Vagina (tissue), 2 donors: ENCODE data around the gene PSMD4. TPM values are rescaled to one million over a fixed set of nuclear protein-coding genes. Genes with fewer than 3 reads are reported as not detected.

Source experiments
- DNase-seq, 2 donors: peaks; one replicate each; pipeline ENCODE4 v3.0.0-alpha.2; 2017; ENCODE audit errors: extremely low spot score in 2 of 2
- H3K27ac ChIP-seq: fragments of 200-600 bp; sonication (generic); one replicate; pipeline ENCODE4 v1.5.1; 2019
- H3K27me3 ChIP-seq: fragments of 200-600 bp; sonication (generic); one replicate; pipeline ENCODE4 v1.5.1; 2019
- H3K36me3 ChIP-seq, 2 donors: fragments of 200-600 bp; sonication (generic); one replicate each; pipeline ENCODE4 v1.5.1; 2017 to 2019
- H3K4me1 ChIP-seq: fragments of 200-600 bp; sonication (generic); one replicate; pipeline ENCODE4 v1.5.1; 2019
- H3K4me3 ChIP-seq, 2 donors: fragments of 200-600 bp; sonication (generic); 1 replicate in 1 of 2; 2 replicates in 1 of 2; pipeline ENCODE4 v1.5.1; 2016 to 2019
- H3K9me3 ChIP-seq: fragments of 200-600 bp; sonication (generic); one replicate; pipeline ENCODE4 v1.5.1; 2019
- POLR2A ChIP-seq, 2 donors: fragments of 450-650 bp; IDR thresholded peaks; one replicate each; pipeline ENCODE4 v1.6.1; 2017; ENCODE audit warnings: antibody characterized with exemption in 2 of 2, mild to moderate bottlenecking in 2 of 2, moderate library complexity in 2 of 2
- POLR2AphosphoS5 ChIP-seq, 2 donors: sonication (generic); formaldehyde crosslinking; IDR thresholded peaks; one replicate each; pipeline ENCODE4 v1.9.0; 2017; ENCODE audit warnings: antibody characterized with exemption in 2 of 2, mild to moderate bottlenecking in 2 of 2, low read depth in 1 of 2; ENCODE audit not compliant: insufficient read depth in 1 of 2
- intact Hi-C: fragments of 100-400 bp; cut with DNase I; formaldehyde crosslinking; loops from one replicate; pipeline ENCODE4 v1.15.1; 2023
- total RNA-seq: library from RNA; depleted of rRNA; stranded (reverse); fragments of >200 nt; gene quantifications from one replicate; pipeline ENCODE4 v1.2.3, GENCODE V29; 2016
- TF ChIP-seq, protein P1 (sequence below), 3 experiments: fragments of 450-650 bp in 2 of 3; fragments of 200-600 bp in 1 of 3; sonication (generic) in 1 of 3; IDR thresholded peaks; one replicate each; pipeline ENCODE4 v1.5.1; 2017 to 2019; ENCODE audit warnings: antibody characterized with exemption in 3 of 3, mild to moderate bottlenecking in 2 of 3, moderate library complexity in 2 of 3

Gene PSMD4
- total RNA-seq, 1 donor from 2014 or later = 118 TPM

- intact Hi-C loops = no loop called here
- Histone ChIP-seq H3K27me3 (no peaks in the 10 kb centered on the region), H3K27ac (no peak overlapping the region), H3K4me3 (no peak overlapping the region), H3K36me3 (peaks cover 8 to 85% of the 10 kb centered on the region in 2 donors), H3K9me3 (no peaks in the 10 kb centered on the region), H3K4me1 (no peaks in the 10 kb centered on the region)
- no peak for DNase-seq
- TF ChIP-seq POLR2A (IDR thresholded peaks at IDR 0.05) = no peak
- TF ChIP-seq POLR2AphosphoS5 (IDR thresholded peaks at IDR 0.05; ENCODE audit: insufficient read depth in 1 of 2, low read depth in 1 of 2) = no peak
- TF ChIP-seq, protein P1, sequence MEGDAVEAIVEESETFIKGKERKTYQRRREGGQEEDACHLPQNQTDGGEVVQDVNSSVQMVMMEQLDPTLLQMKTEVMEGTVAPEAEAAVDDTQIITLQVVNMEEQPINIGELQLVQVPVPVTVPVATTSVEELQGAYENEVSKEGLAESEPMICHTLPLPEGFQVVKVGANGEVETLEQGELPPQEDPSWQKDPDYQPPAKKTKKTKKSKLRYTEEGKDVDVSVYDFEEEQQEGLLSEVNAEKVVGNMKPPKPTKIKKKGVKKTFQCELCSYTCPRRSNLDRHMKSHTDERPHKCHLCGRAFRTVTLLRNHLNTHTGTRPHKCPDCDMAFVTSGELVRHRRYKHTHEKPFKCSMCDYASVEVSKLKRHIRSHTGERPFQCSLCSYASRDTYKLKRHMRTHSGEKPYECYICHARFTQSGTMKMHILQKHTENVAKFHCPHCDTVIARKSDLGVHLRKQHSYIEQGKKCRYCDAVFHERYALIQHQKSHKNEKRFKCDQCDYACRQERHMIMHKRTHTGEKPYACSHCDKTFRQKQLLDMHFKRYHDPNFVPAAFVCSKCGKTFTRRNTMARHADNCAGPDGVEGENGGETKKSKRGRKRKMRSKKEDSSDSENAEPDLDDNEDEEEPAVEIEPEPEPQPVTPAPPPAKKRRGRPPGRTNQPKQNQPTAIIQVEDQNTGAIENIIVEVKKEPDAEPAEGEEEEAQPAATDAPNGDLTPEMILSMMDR (IDR thresholded peaks at IDR 0.05) = no peak
These were observed 37.9 kb downstream of the PSMD4 start for GRCh38 chr1:151292207-151293030.

DNA sequence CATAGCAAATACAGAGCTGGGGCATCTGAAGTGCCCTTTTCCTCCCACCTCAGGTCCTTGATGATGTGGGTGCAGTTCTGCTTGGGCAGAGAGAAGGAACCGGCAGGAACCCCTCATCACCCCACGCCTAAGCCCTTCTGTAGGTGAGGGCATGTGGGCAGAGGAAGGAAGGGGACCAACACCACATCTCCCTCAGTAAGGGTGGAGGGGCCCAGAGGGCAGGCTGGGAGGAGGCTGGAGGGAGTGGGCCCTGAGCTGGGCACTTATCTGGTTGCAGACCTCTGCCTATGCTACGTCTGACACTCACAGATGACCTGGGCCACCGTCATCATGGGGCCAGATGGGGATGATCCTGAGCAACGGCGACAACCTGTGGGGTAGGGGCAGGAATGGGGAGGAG, 38.6 kb downstream of the PSMD4 start:
- TF ChIP-seq POLR2A (IDR thresholded peaks at IDR 0.05) = no peak
- no peak for TF ChIP-seq POLR2AphosphoS5 (IDR thresholded peaks at IDR 0.05; ENCODE audit: insufficient read depth in 1 of 2, low read depth in 1 of 2)
- TF ChIP-seq, protein P1 (IDR thresholded peaks at IDR 0.05) = no peak
- Histone ChIP-seq H3K4me1 (no peaks in the 10 kb centered on the region), H3K9me3 (no peaks in the 10 kb centered on the region), H3K4me3 (no peak overlapping the region), H3K27ac (no peak overlapping the region), H3K36me3 (peaks cover 14 to 85% of the 10 kb centered on the region in 2 donors), H3K27me3 (no peaks in the 10 kb centered on the region)
- no peak for DNase-seq
- intact Hi-C loops = no loop called here

DNA sequence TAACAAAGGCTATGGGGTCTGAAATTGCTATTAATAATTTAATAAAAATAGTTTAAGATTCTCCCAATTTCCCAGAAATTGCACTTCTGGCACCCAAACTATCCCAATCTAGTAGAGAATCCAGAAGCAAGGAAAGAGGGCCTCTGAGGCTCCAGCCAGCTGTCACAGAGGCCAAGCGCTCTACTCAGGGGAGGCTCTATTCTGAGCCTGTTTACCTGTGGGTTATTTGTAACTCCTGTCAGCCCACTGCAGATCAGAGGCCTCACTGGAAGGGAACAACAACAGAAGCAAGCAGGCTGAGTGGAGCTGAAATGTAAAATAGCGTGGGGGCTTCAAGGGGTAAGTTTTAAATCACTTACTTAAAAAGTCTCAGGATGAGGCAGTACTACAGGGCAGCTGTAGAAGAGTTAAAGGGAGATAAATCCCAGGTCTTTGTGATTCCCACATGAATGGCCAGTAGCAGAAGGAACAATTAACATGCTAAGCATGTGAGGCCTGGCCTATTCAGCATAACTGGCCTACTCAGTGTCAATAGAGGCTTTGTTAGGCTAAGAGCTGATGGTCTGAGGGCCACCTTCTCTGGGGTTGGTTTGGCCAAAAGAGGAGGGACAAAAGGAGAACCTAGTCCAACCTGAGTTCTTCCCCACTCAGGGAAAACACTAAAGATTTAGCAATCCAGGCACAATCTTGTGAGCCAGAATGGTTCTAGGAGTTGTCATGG, 40.4 kb downstream of the PSMD4 start:
- DNase-seq = no peak
- Histone ChIP-seq H3K27me3 (no peaks in the 10 kb centered on the region), H3K9me3 (no peaks in the 10 kb centered on the region), H3K36me3 (peaks cover 14 to 92% of the 10 kb centered on the region in 2 donors), H3K27ac (no peak overlapping the region), H3K4me3 (no peak overlapping the region), H3K4me1 (no peaks in the 10 kb centered on the region)
- TF ChIP-seq POLR2A (IDR thresholded peaks at IDR 0.05) (no peak), POLR2AphosphoS5 (IDR thresholded peaks at IDR 0.05; ENCODE audit: insufficient read depth in 1 of 2, low read depth in 1 of 2) (no peak)
- TF ChIP-seq, protein P1 (IDR thresholded peaks at IDR 0.05) = no peak
- intact Hi-C loops = no loop called here

DNA sequence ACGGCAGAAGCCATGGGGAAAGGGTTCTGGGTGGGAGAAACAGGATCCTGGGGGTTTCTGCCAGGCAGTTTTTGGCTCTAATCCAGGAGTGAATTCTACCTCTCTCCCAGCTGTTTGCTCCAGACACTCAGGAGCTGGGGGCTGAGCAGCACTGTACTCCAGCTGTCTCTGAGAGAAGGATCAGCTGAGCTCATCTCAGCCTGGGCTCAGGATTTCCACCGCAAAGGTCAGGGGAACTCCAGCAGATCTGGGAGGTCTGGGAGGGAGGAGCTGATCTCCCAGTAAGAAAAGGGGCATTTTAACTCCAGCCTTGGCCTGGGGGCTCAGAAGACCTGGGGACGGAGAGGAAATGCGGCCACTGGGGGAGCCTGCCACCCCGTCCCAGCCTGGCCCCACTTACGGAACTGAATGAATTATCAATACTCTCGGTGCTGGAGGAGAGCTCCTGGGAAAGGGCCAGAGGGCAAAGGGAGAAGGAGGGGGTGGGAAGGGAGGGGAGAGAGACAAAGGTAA, 55.3 kb downstream of the PSMD4 start:
- TF ChIP-seq, protein P1 (IDR thresholded peaks at IDR 0.05) = no peak
- TF ChIP-seq POLR2A (IDR thresholded peaks at IDR 0.05) (no peak), POLR2AphosphoS5 (IDR thresholded peaks at IDR 0.05; ENCODE audit: insufficient read depth in 1 of 2, low read depth in 1 of 2) (no peak)
- no peaks in the 10 kb centered on the region for H3K27me3 ChIP-seq
- H3K9me3 ChIP-seq = no peaks in the 10 kb centered on the region
- H3K4me3 ChIP-seq = no peak overlapping the region
- intact Hi-C loops = no loop called here
- no peak for DNase-seq
- H3K4me1 ChIP-seq = peaks cover 55% of the 10 kb centered on the region
- peaks cover 0 to 53% of the 10 kb centered on the region in 2 donors for H3K36me3 ChIP-seq
- peak overlapping the region; percentile 88 for H3K27ac ChIP-seq
